Stimulated activated CD4-positive, alpha-beta T cell treated with anti-CD3 and anti-CD28 coated beads, Interleukin-15, amount 100 ng/mL, for 1 hour (primary cell): Measurements from ENCODE around the gene IFT122.
"Not testable (repeated sequence)": the region's sequence is repeated elsewhere in the genome, so short reads cannot be mapped to it uniquely, and the experiment has no call there.

Experiments used
- DNase-seq, 2 donors: peaks; one replicate each; pipeline ENCODE4 v3.0.0-alpha.2; 2020; ENCODE audit warnings: low read depth in 1 of 2, low spot score in 1 of 2

IFT122 gene, protein sequence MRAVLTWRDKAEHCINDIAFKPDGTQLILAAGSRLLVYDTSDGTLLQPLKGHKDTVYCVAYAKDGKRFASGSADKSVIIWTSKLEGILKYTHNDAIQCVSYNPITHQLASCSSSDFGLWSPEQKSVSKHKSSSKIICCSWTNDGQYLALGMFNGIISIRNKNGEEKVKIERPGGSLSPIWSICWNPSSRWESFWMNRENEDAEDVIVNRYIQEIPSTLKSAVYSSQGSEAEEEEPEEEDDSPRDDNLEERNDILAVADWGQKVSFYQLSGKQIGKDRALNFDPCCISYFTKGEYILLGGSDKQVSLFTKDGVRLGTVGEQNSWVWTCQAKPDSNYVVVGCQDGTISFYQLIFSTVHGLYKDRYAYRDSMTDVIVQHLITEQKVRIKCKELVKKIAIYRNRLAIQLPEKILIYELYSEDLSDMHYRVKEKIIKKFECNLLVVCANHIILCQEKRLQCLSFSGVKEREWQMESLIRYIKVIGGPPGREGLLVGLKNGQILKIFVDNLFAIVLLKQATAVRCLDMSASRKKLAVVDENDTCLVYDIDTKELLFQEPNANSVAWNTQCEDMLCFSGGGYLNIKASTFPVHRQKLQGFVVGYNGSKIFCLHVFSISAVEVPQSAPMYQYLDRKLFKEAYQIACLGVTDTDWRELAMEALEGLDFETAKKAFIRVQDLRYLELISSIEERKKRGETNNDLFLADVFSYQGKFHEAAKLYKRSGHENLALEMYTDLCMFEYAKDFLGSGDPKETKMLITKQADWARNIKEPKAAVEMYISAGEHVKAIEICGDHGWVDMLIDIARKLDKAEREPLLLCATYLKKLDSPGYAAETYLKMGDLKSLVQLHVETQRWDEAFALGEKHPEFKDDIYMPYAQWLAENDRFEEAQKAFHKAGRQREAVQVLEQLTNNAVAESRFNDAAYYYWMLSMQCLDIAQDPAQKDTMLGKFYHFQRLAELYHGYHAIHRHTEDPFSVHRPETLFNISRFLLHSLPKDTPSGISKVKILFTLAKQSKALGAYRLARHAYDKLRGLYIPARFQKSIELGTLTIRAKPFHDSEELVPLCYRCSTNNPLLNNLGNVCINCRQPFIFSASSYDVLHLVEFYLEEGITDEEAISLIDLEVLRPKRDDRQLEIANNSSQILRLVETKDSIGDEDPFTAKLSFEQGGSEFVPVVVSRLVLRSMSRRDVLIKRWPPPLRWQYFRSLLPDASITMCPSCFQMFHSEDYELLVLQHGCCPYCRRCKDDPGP

DNA sequence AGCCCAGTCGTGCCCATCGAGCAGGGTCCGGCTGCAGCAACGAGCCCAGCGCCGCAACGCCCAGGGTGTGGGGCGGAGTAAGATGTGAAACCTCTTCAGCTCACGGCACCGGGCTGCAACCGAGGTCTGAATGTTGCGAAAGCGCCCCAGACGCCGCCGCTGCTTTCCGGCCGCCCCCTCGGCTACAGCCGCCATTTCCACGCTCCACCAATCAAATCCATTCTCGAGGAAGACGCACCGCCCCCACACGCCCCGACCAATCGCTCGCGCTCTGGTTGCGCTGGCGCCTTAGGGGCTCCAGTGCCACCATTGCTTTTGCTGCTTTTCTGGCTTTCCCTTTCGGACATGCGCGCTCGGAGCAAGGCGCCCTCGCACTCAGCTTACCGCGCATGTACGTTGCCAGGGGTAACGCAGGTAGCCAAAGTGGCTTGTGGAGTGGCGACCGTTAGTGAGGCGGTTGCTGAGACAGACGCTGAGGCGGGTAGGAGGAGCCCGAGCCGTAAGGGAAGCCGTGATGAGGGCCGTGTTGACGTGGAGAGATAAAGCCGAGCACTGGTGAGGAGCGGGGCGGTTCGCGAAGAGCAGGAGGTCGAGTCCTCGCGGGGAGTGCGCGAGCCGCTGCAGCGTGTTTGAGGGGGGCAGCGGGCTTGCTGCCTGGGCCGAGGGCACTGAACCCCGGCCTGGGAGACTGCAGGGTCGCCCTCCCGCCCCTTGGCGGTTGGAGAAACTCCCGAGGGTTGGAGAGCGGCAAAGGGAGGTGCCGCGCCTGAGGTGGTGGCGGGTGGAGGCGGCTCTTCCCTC, at the start of gene IFT122, which contains the start of gene MBD4:
TSS of gene IFT122 (plus strand) at position 408 of the 801 bp plus-strand sequence. CDS start at position 515, 107 bp downstream.
TSS of gene MBD4 (minus strand) at position 132 of the 801 bp plus-strand sequence. CDS start at position 17, 115 bp downstream.
- peak; percentile 97 for DNase-seq

DNA sequence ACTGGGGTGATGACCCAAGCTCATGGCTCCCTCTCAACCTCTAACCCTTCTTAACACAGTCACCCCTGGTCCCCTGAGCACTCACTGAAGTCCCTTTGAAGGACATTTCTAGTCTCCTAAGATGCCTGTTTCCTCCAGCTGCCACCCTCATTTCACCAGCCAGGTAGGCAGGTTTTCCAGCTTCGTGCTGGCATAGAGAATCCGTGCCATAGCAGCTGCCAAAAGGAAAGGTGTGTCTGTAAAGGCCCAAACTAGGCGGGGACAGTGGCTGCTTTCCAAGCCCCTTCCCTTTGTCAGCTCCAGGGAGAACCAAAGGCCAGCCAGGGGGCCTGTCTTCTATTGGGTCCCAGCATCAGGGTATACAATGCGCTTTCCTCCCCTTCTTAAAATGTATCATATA, 48.4 kb upstream of the IFT122 start:
- DNase-seq, result not testable (repeated sequence)

DNA sequence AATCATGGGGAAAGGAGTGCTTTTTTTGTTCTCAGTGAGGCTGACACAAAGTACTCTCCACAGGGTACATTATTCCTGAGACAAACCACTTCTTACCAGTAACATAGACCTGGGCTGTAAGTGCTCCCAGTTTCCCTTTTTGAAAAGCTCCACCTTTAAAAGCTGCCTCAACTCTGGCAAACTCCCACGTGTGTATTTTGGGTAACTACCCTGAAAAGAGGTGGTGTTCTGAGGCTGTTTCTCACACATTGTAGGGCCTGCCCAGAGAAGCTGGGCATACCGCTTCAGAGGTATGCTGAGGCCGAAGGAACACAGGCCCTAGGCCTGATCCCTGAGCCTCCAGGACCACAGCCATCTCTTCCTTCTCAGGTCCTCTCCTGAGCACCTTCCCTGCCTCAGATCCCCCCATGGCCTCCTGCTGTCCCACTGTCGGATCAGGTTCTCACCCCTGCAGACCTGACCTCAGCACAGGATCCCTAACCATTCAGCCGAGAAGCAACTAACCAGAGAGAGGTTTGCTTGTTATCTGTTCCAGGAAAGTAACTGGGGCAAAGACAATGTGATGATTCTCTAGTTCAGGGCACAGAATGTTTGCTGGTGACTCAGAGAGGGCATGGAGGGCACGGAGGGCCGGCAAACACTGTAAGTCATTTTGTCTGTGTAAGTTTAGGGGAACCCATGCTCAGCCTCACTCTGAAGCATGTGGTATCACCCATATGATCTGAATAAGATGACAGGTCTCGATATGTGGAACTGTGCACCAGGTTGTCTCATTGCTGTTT, 47.7 kb upstream of the IFT122 start:
- DNase-seq, result not testable (repeated sequence)

DNA sequence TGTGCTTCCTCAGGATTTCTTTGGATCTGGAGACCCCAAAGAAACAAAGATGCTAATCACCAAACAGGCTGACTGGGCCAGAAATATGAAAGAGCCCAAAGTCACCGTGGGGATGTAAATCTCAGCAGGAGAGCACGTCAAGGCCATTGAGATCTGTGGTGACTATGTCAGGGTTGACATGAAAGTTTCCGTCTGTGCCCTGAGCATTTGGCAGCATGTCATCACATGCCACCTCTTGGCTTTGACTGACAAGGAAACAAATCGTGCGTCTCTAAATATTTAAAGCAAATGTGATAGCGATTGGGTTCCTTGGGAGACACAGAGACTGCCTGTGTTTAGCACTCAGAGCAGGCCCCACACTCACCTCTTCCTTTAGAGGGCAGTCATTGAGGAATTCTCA, 46.8 kb upstream of the IFT122 start:
- DNase-seq, result no peak

DNA sequence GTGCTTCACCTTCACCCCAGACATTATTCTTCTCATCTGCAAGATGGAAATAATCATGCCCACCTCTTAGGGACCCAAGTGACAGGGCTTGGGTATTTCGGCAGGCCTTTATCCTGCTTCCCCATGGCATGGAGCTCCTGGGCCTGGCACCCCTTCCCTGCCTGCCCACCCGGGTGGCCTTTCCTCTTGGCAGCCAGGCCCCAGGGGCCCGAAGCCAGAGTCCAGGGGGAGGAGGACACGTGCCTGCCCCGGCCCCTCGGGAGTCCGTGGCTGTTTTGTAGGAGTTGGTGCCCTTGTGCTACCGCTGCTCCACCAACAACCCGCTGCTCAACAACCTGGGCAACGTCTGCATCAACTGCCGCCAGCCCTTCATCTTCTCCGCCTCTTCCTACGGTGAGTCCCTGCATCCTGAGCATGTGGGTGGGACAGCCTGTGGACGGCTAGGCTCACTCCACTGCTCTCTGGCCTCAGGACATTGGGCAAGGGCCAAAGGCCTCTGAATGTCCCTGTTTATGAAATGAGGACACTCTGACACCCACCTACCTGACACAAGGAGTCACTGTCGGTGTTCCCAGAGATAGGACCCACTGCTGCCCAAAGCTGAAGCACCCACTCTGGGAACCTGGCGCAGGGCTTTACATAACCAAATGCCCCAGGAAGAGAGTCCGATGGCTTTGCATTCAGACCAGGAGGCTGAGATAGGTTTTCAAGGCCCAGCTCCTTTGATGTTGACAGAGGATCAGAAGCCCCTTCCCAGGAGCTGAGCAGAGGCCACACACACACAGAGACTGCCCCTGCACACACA, 46.1 kb upstream of the IFT122 start:
- not testable (repeated sequence) for DNase-seq

DNA sequence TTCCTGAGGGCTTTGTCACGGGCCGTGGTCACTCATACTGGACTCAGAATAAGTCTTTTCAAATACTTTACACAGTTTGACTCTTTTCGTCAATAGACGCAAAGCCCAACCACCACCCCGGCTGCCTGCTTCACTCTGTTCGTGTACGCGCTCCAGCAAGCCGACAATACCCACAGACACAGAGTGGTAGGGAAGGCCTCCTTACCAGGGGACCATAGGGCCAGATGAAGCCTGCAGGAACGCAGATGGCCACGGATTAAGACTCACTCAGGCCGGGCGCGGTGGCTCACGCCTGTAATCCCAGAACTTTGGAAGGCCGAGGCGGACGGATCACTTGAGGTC, 41.2 kb upstream of the IFT122 start:
- DNase-seq, result no peak

DNA sequence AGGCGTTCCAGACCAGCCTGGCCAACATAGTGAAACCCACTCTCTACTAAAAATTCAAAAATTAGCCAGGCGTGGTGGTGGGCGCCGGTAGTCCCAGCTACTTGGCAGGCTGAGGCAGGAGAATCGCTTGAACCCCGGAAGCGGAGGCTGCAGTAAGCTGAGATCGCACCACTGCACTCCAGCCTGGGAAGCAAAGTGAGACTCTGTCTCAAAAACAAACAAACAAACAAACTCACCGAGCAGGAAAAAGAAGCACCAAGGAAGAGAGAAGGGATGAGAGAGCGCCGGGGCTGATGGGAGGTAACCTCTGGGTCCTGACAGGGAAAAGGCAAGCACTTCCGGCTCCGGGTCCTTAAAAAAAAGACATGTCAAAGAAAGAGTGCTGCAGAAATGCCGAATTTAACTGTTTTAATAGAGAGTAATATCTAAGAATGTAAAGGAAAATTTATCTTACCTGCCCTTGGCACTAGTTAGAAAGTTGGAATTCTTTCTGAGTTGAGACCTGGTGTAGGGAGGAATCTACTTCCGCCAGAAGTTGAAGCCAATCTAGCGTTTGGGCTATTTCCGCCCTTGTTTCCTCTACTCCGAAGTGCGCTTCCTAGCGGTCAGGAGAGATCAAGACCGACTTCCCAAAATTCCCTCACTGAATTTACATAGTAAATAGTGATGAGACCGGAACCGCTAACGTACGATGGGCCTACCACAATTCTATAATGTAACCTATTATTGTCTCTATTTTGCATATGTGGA, 40.7 kb upstream of the IFT122 start:
- peak; percentile 35 to 36 for DNase-seq

DNA sequence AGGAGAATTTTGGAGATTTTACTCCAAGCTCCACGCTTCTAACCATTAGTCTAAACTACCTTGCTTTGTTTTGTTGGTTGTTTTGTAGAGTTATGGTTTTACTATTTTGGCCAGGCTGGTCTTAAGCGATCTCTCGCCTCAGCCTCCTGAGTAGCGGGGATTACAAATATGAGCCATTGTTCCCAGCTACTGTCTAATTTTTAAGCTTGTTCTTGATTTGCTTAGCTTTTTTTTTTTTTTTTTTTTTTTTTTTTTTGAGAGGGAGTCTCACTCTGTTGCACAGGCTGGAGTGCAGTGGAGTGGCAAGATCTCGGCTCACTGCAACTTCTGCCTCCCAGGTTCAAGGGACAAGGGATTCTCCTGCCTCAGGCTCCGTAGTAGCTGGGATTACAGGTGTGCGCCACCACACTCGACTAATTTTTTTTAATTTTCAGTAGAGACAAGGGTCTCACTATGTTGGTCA, 40.1 kb upstream of the IFT122 start:
- no peak for DNase-seq

DNA sequence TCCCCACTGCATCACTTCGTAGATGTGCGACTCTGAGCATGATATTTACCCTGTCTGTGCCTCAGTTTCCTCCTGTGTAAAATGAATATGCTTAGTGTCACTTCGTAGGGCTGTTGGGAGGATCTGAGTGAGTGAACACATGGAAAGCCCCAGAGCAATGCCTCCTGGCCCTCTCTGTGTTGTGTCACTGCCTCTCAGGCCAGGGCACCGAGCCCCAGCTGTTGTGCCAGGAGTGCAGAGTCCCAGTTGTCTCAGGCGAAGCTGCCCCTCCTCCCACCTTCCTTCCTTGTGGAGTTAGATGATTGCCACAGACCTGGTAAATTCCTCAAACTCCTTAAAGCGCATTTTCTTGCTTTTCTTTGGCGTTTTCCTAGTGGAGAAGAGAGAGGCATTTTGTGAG, 37.8 kb upstream of the IFT122 start:
- no peak for DNase-seq

DNA sequence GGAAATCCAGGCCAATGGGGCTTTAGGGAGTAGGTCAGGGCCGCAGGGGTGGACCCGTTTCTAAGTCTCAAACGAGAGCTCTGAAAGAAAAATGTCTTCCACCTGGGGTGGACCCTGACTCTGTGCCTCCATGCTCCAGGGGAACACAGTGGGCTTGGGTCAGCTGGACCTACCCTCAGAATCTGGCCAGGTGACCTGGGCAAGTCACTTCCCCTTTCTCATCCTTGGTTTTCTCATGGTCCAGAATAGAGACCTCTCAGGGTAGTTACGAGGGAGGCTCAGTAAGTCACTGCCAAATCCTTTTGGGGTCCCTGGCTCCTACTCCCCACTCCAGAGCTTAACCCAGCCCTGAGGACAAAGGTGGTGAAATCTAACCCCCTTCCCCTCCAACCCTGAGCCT, 37.4 kb upstream of the IFT122 start:
- no peak for DNase-seq

DNA sequence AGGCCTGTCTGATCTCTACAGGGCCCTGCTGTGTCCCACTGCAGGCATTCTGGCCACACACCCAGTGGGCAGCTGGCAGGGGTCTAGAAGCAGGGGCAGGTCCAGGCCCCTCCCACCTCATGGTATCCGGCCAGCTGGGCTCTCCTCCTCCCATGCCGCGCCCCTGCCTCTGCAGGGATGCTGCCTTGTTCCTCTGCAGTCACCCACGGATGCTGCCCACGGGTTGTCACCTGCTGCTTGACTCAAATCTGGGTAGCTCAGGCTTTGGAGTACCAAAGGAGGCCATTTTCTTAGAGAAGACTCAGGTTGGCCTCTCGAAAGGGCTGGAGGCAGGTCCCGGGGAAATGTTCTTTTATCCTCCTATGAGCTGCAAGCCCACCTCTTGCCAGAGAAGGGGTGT, 36.6 kb upstream of the IFT122 start:
- no peak for DNase-seq

DNA sequence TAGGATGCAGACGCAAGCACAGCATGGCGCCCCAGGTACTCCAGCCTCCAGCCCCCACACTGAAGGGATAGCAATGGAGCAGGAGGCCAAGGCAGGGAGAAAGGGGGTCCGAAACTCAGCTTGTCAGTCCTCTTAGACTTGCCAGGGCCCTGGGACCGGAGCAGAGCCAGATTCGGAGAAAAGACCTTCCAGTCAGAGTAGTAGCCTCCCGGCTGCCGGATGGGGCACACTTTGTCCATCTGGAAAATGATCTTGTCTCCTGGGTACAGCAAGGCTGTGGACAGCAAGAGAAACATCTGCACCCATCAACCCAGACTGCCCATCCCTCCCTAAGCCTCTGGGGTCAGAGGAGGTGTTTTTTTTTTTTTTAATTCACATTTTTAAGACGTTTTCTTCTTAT, 35.9 kb upstream of the IFT122 start:
- no peak for DNase-seq

DNA sequence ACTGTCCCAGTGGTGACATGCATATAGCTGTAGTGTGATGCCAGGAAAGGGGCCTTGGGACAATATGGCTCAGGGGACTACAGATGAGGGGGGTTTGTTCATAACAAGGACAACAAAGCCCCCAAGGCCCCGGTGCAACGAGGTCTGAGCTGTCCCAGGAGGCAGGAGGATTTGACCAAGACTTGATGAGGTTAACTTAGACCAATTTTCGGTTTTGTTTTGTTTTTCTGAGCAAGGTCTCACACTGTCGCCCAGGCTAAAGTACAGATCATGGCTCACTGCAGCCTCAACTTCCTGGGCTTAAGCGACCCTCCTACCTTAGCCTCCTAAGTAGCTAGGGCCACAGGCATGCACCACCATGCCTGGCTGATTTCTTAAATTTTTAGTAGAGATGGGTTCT, 35.4 kb upstream of the IFT122 start:
- DNase-seq, result no peak

DNA sequence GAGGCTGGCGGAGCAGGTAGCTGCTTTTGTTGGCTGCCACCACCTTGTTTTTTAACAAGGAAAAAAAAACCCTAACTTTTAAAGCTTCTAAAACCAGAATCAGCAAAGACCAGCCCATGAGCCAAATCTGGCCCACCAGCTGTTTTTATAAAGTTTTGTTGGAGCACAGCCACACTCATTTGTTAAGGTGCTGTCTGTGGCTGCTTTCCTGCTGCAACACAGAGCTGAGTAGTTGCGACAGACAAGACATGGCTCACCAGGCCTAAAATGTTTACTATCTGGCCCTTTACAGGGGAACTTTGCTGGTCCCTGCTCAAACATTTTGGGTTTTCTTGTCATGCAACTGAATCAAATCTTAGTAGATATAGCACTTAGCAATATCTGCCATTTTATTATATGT, 30.5 kb upstream of the IFT122 start:
- DNase-seq, result no peak

DNA sequence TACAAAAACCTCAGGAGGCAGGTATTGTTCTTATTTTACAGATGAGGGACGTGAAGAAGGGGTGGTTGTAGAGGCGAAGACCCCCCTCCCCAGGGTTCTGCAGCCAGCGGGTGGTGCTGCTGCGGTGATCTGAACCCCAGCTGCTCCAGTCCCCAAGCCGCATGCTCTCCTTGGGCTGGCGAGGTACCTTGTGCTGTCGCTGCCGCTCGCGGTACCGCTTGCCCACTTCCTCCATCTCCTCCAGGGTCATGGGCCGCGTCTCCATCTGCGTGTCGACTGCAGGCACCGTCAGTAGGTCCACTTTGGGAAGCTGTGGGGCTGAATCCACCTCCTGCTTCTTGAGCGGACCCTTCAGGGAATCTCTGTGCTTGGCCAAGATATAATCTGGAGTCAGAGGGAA, 29.1 kb upstream of the IFT122 start:
- DNase-seq, result no peak

DNA sequence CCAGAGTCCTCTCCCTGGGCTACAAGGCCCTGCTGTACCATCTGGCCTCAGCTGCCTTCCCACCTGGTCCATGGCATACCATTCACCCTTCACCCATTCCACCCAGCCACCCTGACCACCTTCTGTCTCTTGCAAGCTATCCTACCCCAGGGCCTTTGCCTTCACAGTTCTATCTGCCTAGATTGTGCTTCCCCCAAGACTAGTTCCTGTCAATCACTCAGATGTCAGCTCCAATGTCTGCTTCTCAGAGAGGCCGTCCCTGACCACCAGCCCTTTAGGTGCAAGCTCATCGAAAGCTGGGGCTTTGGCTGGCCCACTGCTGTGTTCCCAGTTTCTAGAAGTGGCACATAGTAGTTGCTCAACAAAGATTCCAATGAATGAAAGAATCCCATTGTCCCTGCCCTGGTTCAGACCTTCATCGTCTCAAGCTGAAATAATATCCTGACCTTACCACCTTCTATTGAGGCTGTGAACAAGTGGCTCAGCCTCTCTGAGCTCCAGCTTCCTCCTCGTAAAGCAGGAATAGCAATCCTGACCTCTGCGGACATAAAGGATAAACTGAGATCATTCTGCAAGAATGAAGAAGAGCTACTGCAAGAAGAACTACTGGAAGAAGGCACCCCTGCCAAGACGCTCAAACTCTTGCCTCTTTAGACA, 27.4 kb upstream of the IFT122 start:
- DNase-seq, result no peak

DNA sequence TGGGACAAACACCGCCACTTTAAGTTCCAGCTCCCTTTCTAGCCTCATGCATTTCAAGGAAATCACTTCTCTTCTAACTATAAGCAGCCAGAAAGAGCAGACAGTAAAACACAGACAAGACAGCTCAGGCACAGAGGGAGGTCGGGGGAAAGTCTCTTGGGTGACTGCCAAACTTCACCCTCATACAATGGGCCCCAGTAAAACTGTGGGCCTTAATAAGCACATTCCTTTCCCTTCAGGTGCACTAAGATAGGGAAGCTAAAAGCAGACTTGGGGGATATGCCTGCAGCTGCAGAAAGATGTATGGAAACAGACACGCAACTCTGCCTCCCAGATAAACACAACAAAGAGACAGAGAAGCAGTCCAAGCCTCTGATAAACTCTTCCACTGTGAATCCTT, 26.8 kb upstream of the IFT122 start:
- not testable (repeated sequence) for DNase-seq
